ENCODE measurements around the gene HYI. TPM values are rescaled to one million over a fixed set of nuclear protein-coding genes. Genes with fewer than 3 reads are reported as not detected.

The HYI gene
- total RNA-seq, 1 experiment from 2014 or later, result 55.3 TPM

- Histone ChIP-seq H3K4me1 (ENCODE audit: control insufficient read depth, insufficient read depth, low read length) (no peaks in the 10 kb centered on the region), H3K27me3 (ENCODE audit: control insufficient read depth, insufficient read depth, low read length) (no peaks in the 10 kb centered on the region), H3K4me3 (ENCODE audit: low read depth in 2 of 2, low read length in 2 of 2) (no peak overlapping the region), H3K27ac (ENCODE audit: low read length) (no peak overlapping the region), H3K9me3 (ENCODE audit: control insufficient read depth, insufficient read depth, low read depth, low read length) (no peaks in the 10 kb centered on the region), H3K36me3 (ENCODE audit: control insufficient read depth, insufficient read depth, low read length) (no peaks in the 10 kb centered on the region; the same call in 1 of the 2 replicates)
- TF ChIP-seq POLR2AphosphoS5 (IDR thresholded peaks at IDR 0.05; ENCODE audit: low read depth, low read length) (no peak), SIN3A (IDR thresholded peaks at IDR 0.05; ENCODE audit: borderline replicate concordance, insufficient read depth, low read depth, low read length) (no peak), CTCF (IDR thresholded peaks at IDR 0.05) (no peak), REST (IDR thresholded peaks at IDR 0.05; ENCODE audit: insufficient read depth in 1 of 2, low read depth in 2 of 2, low read length in 1 of 2) (no peak), TCF7L2 (IDR thresholded peaks at IDR 0.05; ENCODE audit: low read depth, low read length) (no peak)
- DNase-seq (ENCODE audit: low read depth, low spot score), result no peak
- ATAC-seq, result no peak
- BruUV-seq (replicated peaks), result no TSS peak
- in situ Hi-C loops (cut with HindIII; ENCODE audit: low pct_unique_long_range_greater_than_20kb, low sequenced_read_pairs) (no loop called here), intact Hi-C loops (cut with micrococcal nuclease; ENCODE audit: unreplicated experiment) (no loop called here)
- ChIA-PET CTCF (no interaction called here), POLR2A (no interaction called here)
These were observed 48.4 kb downstream of the HYI start for GRCh38 chr1:43405219-43405875.

- H3K36me3 ChIP-seq (ENCODE audit: control insufficient read depth, insufficient read depth, low read length), result no peaks in the 10 kb centered on the region; the same call in 1 of the 2 replicates
- TF ChIP-seq POLR2AphosphoS5 (IDR thresholded peaks at IDR 0.05; ENCODE audit: low read depth, low read length) (no peak), TCF7L2 (IDR thresholded peaks at IDR 0.05; ENCODE audit: low read depth, low read length) (no peak), REST (IDR thresholded peaks at IDR 0.05; ENCODE audit: insufficient read depth in 1 of 2, low read depth in 2 of 2, low read length in 1 of 2) (no peak), CTCF (IDR thresholded peaks at IDR 0.05) (no peak), SIN3A (IDR thresholded peaks at IDR 0.05; ENCODE audit: borderline replicate concordance, insufficient read depth, low read depth, low read length) (no peak)
These were observed 49.4 kb downstream of the HYI start for GRCh38 chr1:43404353-43404752.

More at GRCh38 chr1:43404353-43404752, 49.4 kb downstream of the HYI start:
- Histone ChIP-seq H3K27me3 (ENCODE audit: control insufficient read depth, insufficient read depth, low read length) (no peaks in the 10 kb centered on the region), H3K4me3 (ENCODE audit: low read depth in 2 of 2, low read length in 2 of 2) (no peak overlapping the region), H3K9me3 (ENCODE audit: control insufficient read depth, insufficient read depth, low read depth, low read length) (no peaks in the 10 kb centered on the region), H3K4me1 (ENCODE audit: control insufficient read depth, insufficient read depth, low read length) (no peaks in the 10 kb centered on the region), H3K27ac (ENCODE audit: low read length) (no peak overlapping the region)
- intact Hi-C loops (cut with micrococcal nuclease; ENCODE audit: unreplicated experiment) (no loop called here), in situ Hi-C loops (cut with HindIII; ENCODE audit: low pct_unique_long_range_greater_than_20kb, low sequenced_read_pairs) (no loop called here)
- ChIA-PET CTCF (no interaction called here), POLR2A (no interaction called here)
- DNase-seq (ENCODE audit: low read depth, low spot score) (no peak), ATAC-seq (no peak)
- BruUV-seq (replicated peaks), result no TSS peak
